WTC11 (cell line): ENCODE results near the gene NR0B2.

Source experiments
- ATF1 ChIP-seq: sonication (generic); formaldehyde crosslinking; IDR thresholded peaks from 2 replicates; pipeline ENCODE4 v1.8.1; 2023; ENCODE audit warnings: mild to moderate bottlenecking, moderate library complexity, missing genetic modification reagents
- TF ChIP-seq, protein P1 (sequence below): fragments of 200-600 bp; IDR thresholded peaks from 2 replicates; pipeline ENCODE4 v1.8.0; 2022; ENCODE audit warnings: antibody characterized with exemption
- TF ChIP-seq, protein P2 (sequence below): sonication (generic); formaldehyde crosslinking; IDR thresholded peaks from 2 replicates; pipeline ENCODE4 v1.8.1; 2023; ENCODE audit warnings: mild to moderate bottlenecking, missing genetic modification reagents, moderate library complexity

DNA sequence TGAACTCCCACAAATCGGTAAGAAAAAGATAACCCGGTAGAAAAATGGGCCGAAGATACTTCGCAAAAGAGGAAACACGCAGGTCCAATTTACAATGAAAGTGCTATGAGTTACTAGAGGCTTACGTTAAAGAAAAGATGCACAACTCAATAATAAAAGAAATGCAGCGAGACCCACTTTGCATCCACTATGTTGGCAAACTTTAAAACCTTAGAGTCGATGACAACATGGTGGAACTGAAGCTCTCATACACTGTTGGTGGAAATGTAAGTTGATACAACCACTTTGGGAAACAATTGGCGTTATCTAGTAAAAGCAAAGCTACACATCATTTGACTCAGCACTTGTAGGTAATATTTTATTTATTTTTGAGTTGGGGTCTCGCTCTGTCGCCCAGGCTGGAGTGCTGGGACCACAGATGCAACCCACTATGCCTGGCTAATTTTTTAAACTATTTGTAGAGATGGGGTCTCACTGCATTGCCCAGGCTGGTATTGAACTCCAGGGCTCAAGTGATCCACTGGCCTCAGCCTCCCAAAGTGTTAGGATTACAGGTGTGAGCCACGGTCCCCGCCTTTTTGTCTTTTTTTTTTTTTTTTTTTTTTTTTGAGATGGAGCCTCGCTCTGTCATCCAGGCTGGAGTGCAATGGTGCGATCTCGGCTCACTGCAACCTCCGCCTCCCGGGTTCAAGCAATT, 12.8 kb downstream of the NR0B2 start:
- TF ChIP-seq, protein P1, sequence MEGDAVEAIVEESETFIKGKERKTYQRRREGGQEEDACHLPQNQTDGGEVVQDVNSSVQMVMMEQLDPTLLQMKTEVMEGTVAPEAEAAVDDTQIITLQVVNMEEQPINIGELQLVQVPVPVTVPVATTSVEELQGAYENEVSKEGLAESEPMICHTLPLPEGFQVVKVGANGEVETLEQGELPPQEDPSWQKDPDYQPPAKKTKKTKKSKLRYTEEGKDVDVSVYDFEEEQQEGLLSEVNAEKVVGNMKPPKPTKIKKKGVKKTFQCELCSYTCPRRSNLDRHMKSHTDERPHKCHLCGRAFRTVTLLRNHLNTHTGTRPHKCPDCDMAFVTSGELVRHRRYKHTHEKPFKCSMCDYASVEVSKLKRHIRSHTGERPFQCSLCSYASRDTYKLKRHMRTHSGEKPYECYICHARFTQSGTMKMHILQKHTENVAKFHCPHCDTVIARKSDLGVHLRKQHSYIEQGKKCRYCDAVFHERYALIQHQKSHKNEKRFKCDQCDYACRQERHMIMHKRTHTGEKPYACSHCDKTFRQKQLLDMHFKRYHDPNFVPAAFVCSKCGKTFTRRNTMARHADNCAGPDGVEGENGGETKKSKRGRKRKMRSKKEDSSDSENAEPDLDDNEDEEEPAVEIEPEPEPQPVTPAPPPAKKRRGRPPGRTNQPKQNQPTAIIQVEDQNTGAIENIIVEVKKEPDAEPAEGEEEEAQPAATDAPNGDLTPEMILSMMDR = no peak
- no peak for TF ChIP-seq ATF1 (CRISPR knock-in tag)
- TF ChIP-seq, protein P2, sequence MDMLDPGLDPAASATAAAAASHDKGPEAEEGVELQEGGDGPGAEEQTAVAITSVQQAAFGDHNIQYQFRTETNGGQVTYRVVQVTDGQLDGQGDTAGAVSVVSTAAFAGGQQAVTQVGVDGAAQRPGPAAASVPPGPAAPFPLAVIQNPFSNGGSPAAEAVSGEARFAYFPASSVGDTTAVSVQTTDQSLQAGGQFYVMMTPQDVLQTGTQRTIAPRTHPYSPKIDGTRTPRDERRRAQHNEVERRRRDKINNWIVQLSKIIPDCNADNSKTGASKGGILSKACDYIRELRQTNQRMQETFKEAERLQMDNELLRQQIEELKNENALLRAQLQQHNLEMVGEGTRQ (CRISPR knock-in tag) = no peak
